Left hindlimb (tissue), 1 donor: ENCODE data around the gene CTNNA2.

Experiments
- DNase-seq: peaks from one replicate; pipeline ENCODE4 v3.0.0-alpha.2; 2018

CTNNA2 gene

DNA sequence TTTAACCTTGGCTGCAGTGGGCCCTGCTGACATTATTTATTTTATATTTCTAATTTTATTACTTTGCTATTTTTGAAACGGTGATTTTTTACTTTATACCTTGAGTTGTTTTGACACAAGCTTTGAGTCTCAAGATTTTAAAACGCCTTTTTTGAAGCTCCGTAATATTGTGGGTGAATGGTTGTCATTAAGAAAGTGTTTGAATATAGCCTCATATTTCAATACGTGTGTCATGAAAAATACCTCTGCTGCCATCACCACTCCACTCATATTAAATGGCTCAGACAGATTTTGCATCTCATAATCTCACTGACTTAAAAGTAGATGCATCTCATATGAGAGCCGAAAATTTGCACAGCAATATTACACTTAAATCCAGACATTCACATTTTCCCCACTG, 106.6 kb downstream of the CTNNA2 start:
- DNase-seq = no peak

DNA sequence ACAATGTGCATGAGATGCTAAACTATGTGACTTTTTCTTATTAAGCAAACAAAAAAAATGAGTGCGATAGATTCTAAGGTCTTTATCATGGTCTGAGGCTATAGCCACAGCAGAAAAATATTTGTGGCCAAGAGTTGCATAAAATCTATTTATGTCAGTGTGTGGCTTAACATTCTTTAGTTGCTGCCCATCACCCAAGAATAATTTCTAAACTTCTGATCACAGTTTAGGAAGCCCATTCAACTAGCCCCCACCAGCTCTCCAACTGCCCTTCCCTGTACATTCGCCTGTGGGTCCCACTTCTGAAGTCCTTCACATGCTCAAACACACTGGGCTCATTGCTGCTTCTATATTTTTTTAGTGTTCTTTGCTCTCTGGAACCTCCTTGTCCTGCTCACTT, 107.1 kb downstream of the CTNNA2 start:
- DNase-seq = no peak

DNA sequence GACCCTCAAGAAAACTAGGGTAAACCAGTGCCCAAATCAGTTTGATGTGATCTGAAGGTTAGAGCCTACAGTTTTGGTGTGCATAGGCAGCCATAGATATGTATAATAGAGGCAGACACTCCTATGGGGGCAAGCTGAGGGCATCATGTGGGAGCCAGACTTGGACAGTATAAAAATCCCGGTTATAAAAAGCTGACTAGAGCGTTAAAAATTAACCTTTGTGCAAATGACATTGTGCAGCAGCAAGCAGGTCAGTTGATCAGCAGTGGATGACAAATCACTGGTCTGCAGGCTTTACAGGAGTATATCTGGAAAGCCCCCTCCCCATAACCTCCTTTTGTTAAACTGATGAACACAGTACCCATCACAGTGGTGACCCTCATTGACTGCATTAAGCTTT, 107.8 kb downstream of the CTNNA2 start:
- no peak for DNase-seq

GRCh38 chr2:79621252-79621651, 108.4 kb downstream of the CTNNA2 start:
- DNase-seq = no peak

- no peak for DNase-seq
Observed at GRCh38 chr2:79621755-79622154, 108.9 kb downstream of the CTNNA2 start.

GRCh38 chr2:79622508-79622907, 109.7 kb downstream of the CTNNA2 start:
- no peak for DNase-seq

DNA sequence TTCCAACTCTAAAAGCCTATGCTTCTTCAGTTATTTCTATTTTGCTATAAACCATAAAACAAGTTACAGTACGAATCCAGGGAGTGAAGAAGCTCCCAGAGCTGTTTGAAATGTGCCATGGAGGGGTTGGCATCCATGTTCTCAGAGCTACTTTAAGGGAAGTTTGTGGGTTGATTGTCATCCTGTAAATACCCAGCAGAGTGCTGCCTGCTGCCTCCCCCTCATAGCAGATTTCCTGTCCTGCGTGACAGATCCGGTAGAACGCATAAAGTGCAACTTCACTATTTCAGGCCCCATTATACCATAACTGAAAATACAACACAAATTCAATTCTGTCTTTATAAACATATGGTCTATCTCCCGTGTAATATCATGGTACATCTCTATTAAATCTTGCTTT, 114.4 kb downstream of the CTNNA2 start:
- no peak for DNase-seq

DNA sequence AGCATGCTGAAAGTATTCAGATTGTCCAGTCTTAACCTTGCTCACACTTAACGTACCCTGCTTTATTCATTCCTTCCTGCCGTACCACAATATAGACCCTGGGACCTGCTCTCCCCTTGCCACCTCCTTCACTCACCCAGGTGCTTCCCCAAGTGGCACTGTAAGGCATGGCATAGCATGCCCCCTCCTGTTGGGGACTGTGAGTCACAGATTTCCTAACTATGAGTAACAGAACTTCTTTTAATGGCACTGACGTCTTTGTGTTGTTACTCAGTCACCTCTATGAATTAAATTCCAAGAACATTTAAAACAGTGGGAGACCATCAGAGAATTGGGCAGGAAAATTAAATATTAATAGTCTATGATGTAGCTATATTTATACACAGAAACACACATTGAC, 117.2 kb downstream of the CTNNA2 start:
- DNase-seq = no peak

DNA sequence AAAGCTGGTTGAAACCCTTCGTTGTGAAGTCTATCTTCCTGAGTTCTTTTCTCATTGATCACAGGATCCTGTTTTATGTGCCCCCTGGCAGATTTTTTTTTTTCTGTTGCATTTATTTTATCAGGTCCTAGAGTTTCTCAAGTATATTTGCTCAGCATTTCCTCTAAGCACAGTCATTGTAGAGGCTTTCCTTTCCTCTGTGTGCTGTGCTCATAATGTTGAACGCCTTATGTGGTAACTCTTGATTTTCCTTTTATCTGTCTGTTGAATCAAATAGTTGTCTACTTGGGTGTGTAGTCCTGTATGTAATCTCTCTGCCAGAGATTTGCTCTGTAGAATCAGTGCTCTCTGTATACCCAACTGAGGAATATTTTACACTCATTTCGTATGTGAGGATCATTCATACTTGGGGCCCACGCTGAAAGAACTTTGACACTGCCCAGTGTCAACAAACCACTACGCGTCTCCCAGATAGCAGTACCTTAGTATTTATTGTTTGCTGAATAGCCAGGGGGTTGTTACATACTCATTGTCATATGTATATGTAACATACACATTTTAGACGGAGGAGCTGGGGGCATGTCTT, 118.2 kb downstream of the CTNNA2 start:
- no peak for DNase-seq

DNA sequence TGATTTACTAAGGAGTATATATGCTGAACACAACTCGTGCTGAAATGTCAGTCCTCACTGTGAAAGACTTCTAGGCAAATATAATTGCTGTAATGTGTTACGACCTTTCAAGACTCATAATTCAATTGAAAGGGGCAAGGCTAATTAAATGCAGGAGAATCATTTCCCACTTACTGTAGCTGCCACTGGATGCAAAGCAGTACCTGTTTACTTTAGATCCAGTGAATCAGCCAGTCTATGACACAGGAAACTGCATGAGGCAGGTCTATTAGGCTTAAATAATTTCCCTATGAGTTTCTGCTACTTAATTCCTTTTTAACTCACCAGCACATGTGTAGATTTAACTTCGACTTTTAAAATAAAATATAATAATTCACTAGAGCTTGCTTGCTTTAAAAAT, 125.6 kb downstream of the CTNNA2 start:
- DNase-seq = no peak

DNA sequence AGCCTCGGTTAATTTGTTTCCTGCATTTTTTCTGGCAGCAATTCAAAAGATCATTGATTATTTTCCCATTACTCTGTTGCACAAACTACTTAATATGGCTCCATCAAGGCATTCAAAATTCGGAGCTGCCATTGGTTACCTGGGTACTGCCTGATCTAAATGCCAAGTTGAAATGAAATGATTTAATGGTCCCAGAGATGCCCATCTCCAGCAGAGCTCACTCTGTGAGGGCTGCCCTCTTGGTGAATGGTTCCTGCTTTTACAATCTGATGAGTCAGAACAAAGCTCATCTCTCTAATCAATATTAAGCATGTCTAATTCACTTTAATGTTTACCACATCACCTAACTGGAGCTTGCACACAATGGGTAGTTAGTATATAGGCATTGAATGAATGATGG, 126.1 kb downstream of the CTNNA2 start:
- no peak for DNase-seq

DNA sequence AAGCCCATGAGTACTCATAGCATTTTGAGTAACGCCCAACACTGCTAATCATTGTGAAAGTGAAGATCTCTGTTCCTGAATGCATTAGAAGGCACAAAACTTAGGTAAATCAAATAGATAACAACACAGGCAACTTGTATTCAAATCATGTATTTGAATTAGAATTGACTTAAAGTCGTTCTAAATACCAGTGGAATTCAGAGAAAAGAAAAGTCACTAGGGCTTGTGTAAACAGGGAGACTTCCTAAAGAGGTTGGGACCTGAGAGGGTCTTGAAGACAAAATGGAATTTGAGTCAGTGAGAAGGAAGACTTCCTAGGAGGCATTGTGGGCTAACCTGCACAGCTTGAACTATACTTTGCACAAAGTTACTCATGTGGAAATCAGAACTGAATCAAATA, 127.2 kb downstream of the CTNNA2 start:
- DNase-seq = no peak

DNA sequence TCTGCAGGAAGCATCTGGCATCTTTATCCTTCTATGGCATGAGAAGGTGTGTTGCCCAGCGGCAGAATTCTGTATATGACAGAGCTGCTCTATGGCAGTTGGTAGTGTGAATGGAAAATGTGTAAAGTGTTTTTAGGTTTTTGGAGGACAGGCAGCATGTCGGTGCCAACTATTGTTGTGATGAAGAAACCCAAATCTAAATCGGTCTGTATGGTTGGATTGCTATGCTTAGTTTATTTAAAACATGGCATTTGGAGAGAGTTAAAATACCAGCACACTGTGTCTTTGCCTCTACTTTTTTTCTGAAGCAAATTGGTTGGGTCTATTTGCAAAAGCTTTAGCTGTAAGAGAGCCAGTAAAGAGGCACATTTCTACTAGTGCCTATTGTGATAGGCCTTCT, 136.7 kb downstream of the CTNNA2 start:
- DNase-seq = no peak

- DNase-seq = no peak
Observed at GRCh38 chr2:79660557-79660956, 147.7 kb downstream of the CTNNA2 start.

- DNase-seq = no peak
Observed at GRCh38 chr2:79665091-79665490, 152.2 kb downstream of the CTNNA2 start.

DNA sequence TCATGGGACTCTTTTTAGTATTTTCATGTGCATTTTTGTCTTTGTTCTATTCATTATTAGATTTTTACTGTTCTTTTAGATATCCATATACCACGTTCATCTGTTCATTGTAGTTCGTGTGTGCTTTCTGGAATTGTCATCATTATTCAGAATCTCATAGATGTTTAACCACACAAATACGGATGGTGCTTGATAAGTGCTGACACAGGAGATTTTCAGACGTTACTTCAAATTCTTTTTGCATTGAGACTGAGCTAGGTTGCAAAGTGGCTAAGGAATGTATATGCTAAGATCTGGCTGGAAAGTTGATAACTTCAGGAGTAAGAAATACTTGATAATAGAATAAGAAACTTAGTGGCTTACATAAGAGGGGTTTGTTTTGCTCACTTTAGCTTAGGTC, 153.6 kb downstream of the CTNNA2 start:
- DNase-seq = no peak

- DNase-seq = no peak
Observed at GRCh38 chr2:79669714-79670113, 156.9 kb downstream of the CTNNA2 start.

GRCh38 chr2:79670198-79670597, 157.3 kb downstream of the CTNNA2 start:
- DNase-seq = no peak

DNA sequence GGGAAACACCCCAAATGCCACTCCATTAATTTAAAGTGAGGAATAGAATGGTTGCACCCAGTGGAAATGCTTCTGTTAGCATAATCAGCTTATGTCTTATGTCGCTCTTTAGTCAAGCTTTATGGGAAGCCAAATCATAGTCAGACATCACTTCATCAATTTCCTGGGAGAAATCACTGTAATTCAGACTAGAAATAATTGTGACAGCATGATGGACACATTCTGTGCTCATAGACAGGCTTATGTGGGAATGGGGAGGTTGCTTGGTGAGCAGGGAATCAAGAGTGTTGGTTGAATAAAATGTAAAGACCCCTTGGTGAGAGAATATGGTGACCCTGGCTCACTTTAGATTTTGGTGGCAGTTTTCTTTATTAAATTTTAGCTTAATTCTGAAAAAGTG, 174.0 kb downstream of the CTNNA2 start:
- no peak for DNase-seq

- no peak for DNase-seq
Observed at GRCh38 chr2:79695248-79695647, 182.4 kb downstream of the CTNNA2 start.

GRCh38 chr2:79697200-79697599, 184.3 kb downstream of the CTNNA2 start:
- DNase-seq = no peak

GRCh38 chr2:79700651-79701050, 187.8 kb downstream of the CTNNA2 start:
- DNase-seq = no peak

DNA sequence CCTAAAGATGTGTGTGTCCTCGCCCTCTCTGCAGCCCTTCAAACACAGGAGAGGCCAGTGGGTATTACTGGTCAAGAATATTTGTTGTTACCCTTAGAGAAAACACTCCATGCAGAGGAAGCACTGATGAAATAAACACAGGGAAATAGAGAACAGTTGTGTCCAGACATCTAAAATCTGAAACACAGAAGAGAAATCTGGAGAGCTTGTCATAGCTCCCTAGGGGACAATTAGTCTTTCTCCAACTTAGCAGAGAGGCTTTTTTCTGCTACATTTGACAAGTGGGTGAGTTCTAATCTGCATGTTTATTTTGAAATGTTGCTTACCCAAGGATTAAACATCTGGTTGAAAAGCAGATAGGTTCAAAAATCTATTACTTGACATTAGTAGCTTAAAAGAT, 190.1 kb downstream of the CTNNA2 start:
- DNase-seq = no peak

GRCh38 chr2:79711098-79711497, 198.2 kb downstream of the CTNNA2 start:
- DNase-seq = no peak

DNA sequence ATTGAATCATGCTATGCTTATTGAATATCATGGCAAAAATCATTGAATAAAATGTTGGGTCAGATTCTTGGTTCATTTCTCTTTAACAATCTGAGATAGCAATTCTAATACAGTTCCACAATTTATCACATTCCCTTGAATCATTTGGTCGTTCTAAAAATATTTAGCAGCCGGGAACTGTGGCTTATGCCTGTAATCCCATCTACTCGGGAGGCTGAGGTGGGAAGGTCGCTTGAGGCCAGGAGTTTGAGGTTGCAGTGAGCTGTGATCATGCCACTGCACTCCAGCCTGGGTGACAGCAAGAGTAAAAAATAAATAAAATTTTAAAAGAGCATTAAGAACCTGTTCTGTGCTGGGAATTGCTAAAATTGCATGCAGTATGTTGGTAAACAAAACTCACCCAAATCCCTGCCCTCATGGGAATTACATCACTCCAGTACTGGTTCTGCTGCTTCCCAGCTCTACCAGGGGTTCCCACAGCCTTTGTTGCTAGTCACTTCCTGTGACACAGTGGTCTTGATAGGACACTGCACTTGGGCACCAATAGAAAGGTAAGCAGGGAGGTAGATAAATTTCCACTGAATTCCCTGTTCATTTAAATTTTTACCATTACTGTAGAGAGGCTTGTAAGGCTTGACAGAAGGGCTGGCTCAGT, 200.4 kb downstream of the CTNNA2 start:
- DNase-seq = no peak
